Naive thymus-derived CD4-positive, alpha-beta T cell (primary cell): ENCODE results near the gene POLDIP3. TPM values are rescaled to one million over a fixed set of nuclear protein-coding genes. Genes with fewer than 3 reads are reported as not detected.
"Not testable (repeated sequence)": the region's sequence is repeated elsewhere in the genome, so short reads cannot be mapped to it uniquely, and the experiment has no call there.

Experiments
- ATAC-seq: fragments of 150-1000 bp; cut with Tn5 transposase; 2 replicates; pipeline ENCODE4 v1.10.0; 2021; ENCODE audit warnings: mild to moderate bottlenecking, moderate library complexity
- CTCF ChIA-PET: fragments of 350-600 bp; sonication (Branson Sonifier 250); formaldehyde crosslinking; loops from one replicate; lab custom pipeline; 2021; ENCODE audit warnings: antibody characterized with exemption; lab: Charles Lee
- POLR2A ChIA-PET: fragments of 350-600 bp; sonication (Branson Sonifier 250); formaldehyde crosslinking; loops from one replicate; lab custom pipeline; 2021; ENCODE audit warnings: antibody characterized with exemption, inconsistent platforms; lab: Charles Lee
- DNase-seq, 9 donors: peaks; one replicate each; pipeline versions ENCODE4 v3.0.0 to v3.0.0-alpha.2; 2020 to 2022; ENCODE audit warnings: mixed read lengths in 1 of 9
- H3K27ac ChIP-seq: one replicate; pipeline ENCODE4 v1.7.0; 2013; ENCODE audit warnings: mild to moderate bottlenecking, low read depth, low read length, moderate library complexity
- H3K27me3 ChIP-seq, 2 donors: one replicate each; pipeline ENCODE4 v1.7.0; 2013; ENCODE audit warnings: low read length in 2 of 2, mild to moderate bottlenecking in 2 of 2, moderate library complexity in 2 of 2; ENCODE audit not compliant: control insufficient read depth in 2 of 2, insufficient read depth in 2 of 2
- H3K36me3 ChIP-seq, 3 experiments: 1 replicate in 2 of 3; 2 replicates in 1 of 3; pipeline ENCODE4 v1.7.0; 2013; ENCODE audit warnings: low read length in 3 of 3, mild to moderate bottlenecking in 3 of 3, moderate library complexity in 1 of 3; ENCODE audit not compliant: insufficient read depth in 3 of 3, control insufficient read depth in 2 of 3
- H3K4me1 ChIP-seq, 2 donors: one replicate each; pipeline ENCODE4 v1.7.0; 2013; ENCODE audit warnings: low read length in 2 of 2, mild to moderate bottlenecking in 2 of 2, moderate library complexity in 1 of 2; ENCODE audit not compliant: control insufficient read depth in 2 of 2, insufficient read depth in 2 of 2
- H3K4me3 ChIP-seq: 2 replicates; pipeline ENCODE4 v1.7.0; 2013; ENCODE audit warnings: mild to moderate bottlenecking, low read length
- H3K9me3 ChIP-seq, 3 experiments: 1 replicate in 2 of 3; 2 replicates in 1 of 3; pipeline ENCODE4 v1.7.0; 2013; ENCODE audit warnings: low read length in 3 of 3; ENCODE audit not compliant: control insufficient read depth in 2 of 3
- H3K27ac Mint-ChIP-seq, 9 donors: one replicate each; pipeline ENCODE4 v1.8.0; 2020 to 2022; ENCODE audit warnings: mixed read lengths in 9 of 9, mild to moderate bottlenecking in 8 of 9, moderate library complexity in 5 of 9, inconsistent platforms in 2 of 9
- H3K27me3 Mint-ChIP-seq, 5 donors: one replicate each; pipeline ENCODE4 v1.8.0; 2021 to 2022; ENCODE audit warnings: mixed read lengths in 5 of 5, mild to moderate bottlenecking in 1 of 5
- H3K36me3 Mint-ChIP-seq, 5 donors: one replicate each; pipeline ENCODE4 v1.8.0; 2020 to 2022; ENCODE audit warnings: mixed read lengths in 5 of 5, mild to moderate bottlenecking in 3 of 5, inconsistent platforms in 1 of 5
- H3K4me1 Mint-ChIP-seq, 7 donors: one replicate each; pipeline ENCODE4 v1.8.0; 2020 to 2022; ENCODE audit warnings: mixed read lengths in 7 of 7, mild to moderate bottlenecking in 3 of 7, inconsistent platforms in 1 of 7
- H3K4me3 Mint-ChIP-seq, 10 donors: one replicate each; pipeline ENCODE4 v1.8.0; 2020 to 2022; ENCODE audit warnings: mild to moderate bottlenecking in 10 of 10, mixed read lengths in 10 of 10, moderate library complexity in 6 of 10, inconsistent platforms in 2 of 10
- H3K9me3 Mint-ChIP-seq, 11 donors: one replicate each; pipeline ENCODE4 v1.8.0; 2020 to 2022; ENCODE audit warnings: mixed read lengths in 11 of 11, mild to moderate bottlenecking in 4 of 11, inconsistent platforms in 1 of 11, moderate library complexity in 1 of 11
- intact Hi-C, 2 donors: fragments of 100-400 bp; cut with micrococcal nuclease; formaldehyde crosslinking; loops; one replicate each; pipeline ENCODE4 v1.15.1; 2023
- polyA plus RNA-seq, 2 donors: library from polyadenylated mRNA; unstranded; fragments of 300-500 nt; fragmentation: Illumina TruSeq; gene quantifications; one replicate each; pipeline ENCODE4 v1.2.3, GENCODE V29; 2021
- total RNA-seq, 6 experiments: library from RNA in 5 of 6; stranded (reverse) in 5 of 6; gene quantifications; 1 replicate in 5 of 6; 2 replicates in 1 of 6; pipeline ENCODE4 v1.2.3 and lab custom pipeline; 2021 to 2026

Gene POLDIP3
- total and polyA plus RNA-seq, 7 experiments from 2014 or later, result 60.7 to 109 (median 75.2) TPM

- Histone ChIP-seq H3K27ac (peak overlapping the region; percentile 78), H3K36me3 (peaks cover 0 to 57% (median 11%) of the 10 kb centered on the region in 3 experiments), H3K4me3 (peak overlapping the region; percentile 75)
- Mint-ChIP-seq H3K27ac (peak overlapping the region; percentile 76 to 95 (median 91)), H3K4me1 (peaks cover 11 to 16% (median 14%) of the 10 kb centered on the region in 7 donors), H3K36me3 (peaks cover 0 to 19% (median 4%) of the 10 kb centered on the region in 5 donors), H3K4me3 (peak overlapping the region; percentile 89 to 99 (median 95))
- peak; percentile 28 for ATAC-seq
- H3K9me3 Mint-ChIP-seq, H3K27me3 ChIP-seq, H3K4me1 ChIP-seq, CTCF ChIA-PET, H3K27me3 Mint-ChIP-seq, DNase-seq, H3K9me3 ChIP-seq, intact Hi-C loops: not testable (repeated sequence)
- POLR2A ChIA-PET, result interaction anchor here (1.5 kb wide), 1 partner anchor 33 kb away, joined by 8 read pairs; the partner anchor contains the start of gene POLDIP3
Observed at GRCh38 chr22:42581194-42581761, 33.4 kb downstream of the POLDIP3 start.

- H3K27me3 ChIP-seq, H3K9me3 ChIP-seq, intact Hi-C loops, CTCF ChIA-PET, H3K4me3 ChIP-seq, H3K27ac ChIP-seq, H3K27me3 Mint-ChIP-seq, H3K4me1 ChIP-seq, ATAC-seq, H3K9me3 Mint-ChIP-seq, DNase-seq: not testable (repeated sequence)
- Mint-ChIP-seq H3K4me1 (peaks cover 9 to 16% (median 14%) of the 10 kb centered on the region in 7 donors), H3K36me3 (peaks cover 0 to 14% (median 0%) of the 10 kb centered on the region in 5 donors), H3K27ac (peak overlapping the region in 2 of 9 donors; percentile 29 to 41), H3K4me3 (peak overlapping the region in 6 of 10 donors; percentile 17 to 48 (median 24))
- peaks cover 0 to 50% (median 6%) of the 10 kb centered on the region in 3 experiments for H3K36me3 ChIP-seq
- POLR2A ChIA-PET, result interaction anchor here (0.6 kb wide), 1 partner anchor 34 kb away, joined by 3 read pairs; no protein-coding TSS in a partner anchor
Observed at GRCh38 chr22:42580040-42580439, 34.6 kb downstream of the POLDIP3 start.

- H3K27me3 ChIP-seq, result no peaks in the 10 kb centered on the region
- peaks cover 5 to 10% of the 10 kb centered on the region in 2 donors for H3K4me1 ChIP-seq
- H3K4me3 Mint-ChIP-seq, result no peak overlapping the region
- intact Hi-C loops, result no loop called here
- peaks cover 0 to 52% (median 8%) of the 10 kb centered on the region in 3 experiments for H3K36me3 ChIP-seq
- no peak for ATAC-seq
- POLR2A ChIA-PET, result no interaction called here
- no peaks in the 10 kb centered on the region for H3K27me3 Mint-ChIP-seq
- CTCF ChIA-PET, result interaction anchor here (0.5 kb wide), 1 partner anchor 106 kb away, joined by 3 read pairs; no protein-coding TSS in a partner anchor
- no peaks in the 10 kb centered on the region for H3K9me3 Mint-ChIP-seq
- H3K4me1 Mint-ChIP-seq, result peaks cover 9 to 16% (median 14%) of the 10 kb centered on the region in 7 donors
- H3K27ac ChIP-seq, result no peak overlapping the region
- H3K36me3 Mint-ChIP-seq, result peaks cover 0 to 5% (median 0%) of the 10 kb centered on the region in 5 donors
- no peaks in the 10 kb centered on the region for H3K9me3 ChIP-seq
- H3K4me3 ChIP-seq, result no peak overlapping the region
- no peak for DNase-seq
- H3K27ac Mint-ChIP-seq, result no peak overlapping the region
Observed at GRCh38 chr22:42577623-42578240, 37.0 kb downstream of the POLDIP3 start.

GRCh38 chr22:42577141-42577540, 37.5 kb downstream of the POLDIP3 start:
- H3K36me3 ChIP-seq, result peaks cover 0 to 52% (median 8%) of the 10 kb centered on the region in 3 experiments
- H3K9me3 Mint-ChIP-seq, H3K27ac ChIP-seq, H3K27me3 ChIP-seq, H3K27ac Mint-ChIP-seq, H3K36me3 Mint-ChIP-seq, H3K9me3 ChIP-seq, intact Hi-C loops, DNase-seq, H3K27me3 Mint-ChIP-seq, H3K4me3 ChIP-seq, H3K4me3 Mint-ChIP-seq, POLR2A ChIA-PET, ATAC-seq, H3K4me1 ChIP-seq: not testable (repeated sequence)
- CTCF ChIA-PET, result interaction anchor here (0.5 kb wide), 1 partner anchor 106 kb away, joined by 3 read pairs; no protein-coding TSS in a partner anchor
- peaks cover 7 to 11% (median 8%) of the 10 kb centered on the region in 7 donors for H3K4me1 Mint-ChIP-seq

- H3K9me3 ChIP-seq, H3K27ac Mint-ChIP-seq, H3K4me3 ChIP-seq, H3K4me3 Mint-ChIP-seq, H3K4me1 Mint-ChIP-seq, POLR2A ChIA-PET, DNase-seq, H3K27me3 Mint-ChIP-seq, ATAC-seq, H3K9me3 Mint-ChIP-seq, intact Hi-C loops, H3K27ac ChIP-seq, H3K4me1 ChIP-seq, H3K27me3 ChIP-seq: not testable (repeated sequence)
- peaks cover 0 to 50% (median 8%) of the 10 kb centered on the region in 3 experiments for H3K36me3 ChIP-seq
- peaks cover 0 to 15% (median under 1%) of the 10 kb centered on the region in 5 donors for H3K36me3 Mint-ChIP-seq
- CTCF ChIA-PET, result interaction anchor here (0.6 kb wide), 1 partner anchor 483 kb away, joined by 3 read pairs; no protein-coding TSS in a partner anchor
Observed at GRCh38 chr22:42575996-42576574, 38.6 kb downstream of the POLDIP3 start.

GRCh38 chr22:42574468-42574867, 40.2 kb downstream of the POLDIP3 start:
- CTCF ChIA-PET, ATAC-seq, H3K4me1 Mint-ChIP-seq, H3K27ac Mint-ChIP-seq, H3K4me1 ChIP-seq, H3K4me3 ChIP-seq, intact Hi-C loops, H3K9me3 ChIP-seq, H3K9me3 Mint-ChIP-seq, H3K27ac ChIP-seq, POLR2A ChIA-PET, DNase-seq, H3K27me3 ChIP-seq, H3K4me3 Mint-ChIP-seq, H3K27me3 Mint-ChIP-seq: not testable (repeated sequence)
- peaks cover 0 to 25% (median 3%) of the 10 kb centered on the region in 5 donors for H3K36me3 Mint-ChIP-seq
- H3K36me3 ChIP-seq, result peaks cover 0 to 45% (median 8%) of the 10 kb centered on the region in 3 experiments
